Gastrocnemius medialis (tissue), 4 donors: ENCODE data around the gene ALK.

Experiments used
- POLR2A ChIP-seq, 2 donors: fragments of 450-650 bp; IDR thresholded peaks; one replicate each; pipeline ENCODE4 v1.6.1; 2017; ENCODE audit warnings: antibody characterized with exemption in 2 of 2, mild to moderate bottlenecking in 2 of 2, moderate library complexity in 2 of 2
- TF ChIP-seq, protein P1 (sequence below), 5 experiments: fragments of 450-650 bp in 3 of 5; fragments of 200-600 bp in 2 of 5; sonication (generic) in 2 of 5; IDR thresholded peaks in 4 of 5; conservative IDR thresholded peaks in 1 of 5; 1 replicate in 4 of 5; 2 replicates in 1 of 5; pipeline ENCODE4 v1.5.1; 2016 to 2019; ENCODE audit warnings: antibody characterized with exemption in 5 of 5, mild to moderate bottlenecking in 3 of 5, moderate library complexity in 3 of 5

- TF ChIP-seq, protein P1, sequence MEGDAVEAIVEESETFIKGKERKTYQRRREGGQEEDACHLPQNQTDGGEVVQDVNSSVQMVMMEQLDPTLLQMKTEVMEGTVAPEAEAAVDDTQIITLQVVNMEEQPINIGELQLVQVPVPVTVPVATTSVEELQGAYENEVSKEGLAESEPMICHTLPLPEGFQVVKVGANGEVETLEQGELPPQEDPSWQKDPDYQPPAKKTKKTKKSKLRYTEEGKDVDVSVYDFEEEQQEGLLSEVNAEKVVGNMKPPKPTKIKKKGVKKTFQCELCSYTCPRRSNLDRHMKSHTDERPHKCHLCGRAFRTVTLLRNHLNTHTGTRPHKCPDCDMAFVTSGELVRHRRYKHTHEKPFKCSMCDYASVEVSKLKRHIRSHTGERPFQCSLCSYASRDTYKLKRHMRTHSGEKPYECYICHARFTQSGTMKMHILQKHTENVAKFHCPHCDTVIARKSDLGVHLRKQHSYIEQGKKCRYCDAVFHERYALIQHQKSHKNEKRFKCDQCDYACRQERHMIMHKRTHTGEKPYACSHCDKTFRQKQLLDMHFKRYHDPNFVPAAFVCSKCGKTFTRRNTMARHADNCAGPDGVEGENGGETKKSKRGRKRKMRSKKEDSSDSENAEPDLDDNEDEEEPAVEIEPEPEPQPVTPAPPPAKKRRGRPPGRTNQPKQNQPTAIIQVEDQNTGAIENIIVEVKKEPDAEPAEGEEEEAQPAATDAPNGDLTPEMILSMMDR (IDR thresholded peaks at IDR 0.05 in 4 of 5, conservative IDR thresholded peaks at IDR 0.05 in 1 of 5): no peak
- TF ChIP-seq POLR2A (IDR thresholded peaks at IDR 0.05): no peak
These were observed 138.6 kb downstream of the ALK start for GRCh38 chr2:29782549-29783458.
